Prostate gland (tissue), 2 donors: ENCODE measurements around the gene NGDN.

Source experiments
- CTCF ChIP-seq, 4 experiments: fragments of 200-600 bp in 2 of 4; fragments of 450-650 bp in 2 of 4; sonication (generic) in 2 of 4; IDR thresholded peaks; 1 replicate in 3 of 4; 2 replicates in 1 of 4; pipeline ENCODE4 v1.5.1; 2016 to 2019; ENCODE audit warnings: antibody characterized with exemption in 4 of 4, mild to moderate bottlenecking in 2 of 4, moderate library complexity in 2 of 4
- POLR2A ChIP-seq: fragments of 450-650 bp; IDR thresholded peaks from one replicate; pipeline ENCODE4 v1.6.1; 2016; ENCODE audit warnings: antibody characterized with exemption, mild to moderate bottlenecking

DNA sequence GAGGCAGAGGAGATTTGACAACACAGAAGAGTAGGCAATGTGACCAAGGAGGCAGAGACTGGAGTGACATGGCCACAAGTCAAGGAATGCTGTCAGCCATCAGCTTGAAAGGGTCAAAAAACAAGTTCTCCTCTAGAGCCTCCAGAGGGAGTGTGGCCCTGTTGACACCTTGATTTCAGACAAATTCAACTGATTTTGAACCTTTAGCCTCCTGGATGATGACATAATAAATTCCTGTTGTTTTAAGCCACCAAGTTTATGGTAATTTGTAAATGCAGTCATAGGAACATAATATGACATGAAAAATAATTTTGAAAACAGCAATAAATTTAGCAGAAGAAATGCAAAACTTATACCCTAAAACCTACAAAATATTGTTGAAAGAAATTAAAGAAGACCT, 8.5 kb upstream of the NGDN start:
- TF ChIP-seq CTCF (IDR thresholded peaks at IDR 0.05) (no peak), POLR2A (no peak)
